Esophagus muscularis mucosa (tissue), 4 donors: ENCODE results near the gene COQ4. TPM values are rescaled to one million over a fixed set of nuclear protein-coding genes. Genes with fewer than 3 reads are reported as not detected.

Source experiments
- DNase-seq: peaks from one replicate; pipeline ENCODE4 v3.0.0-alpha.2; 2017; ENCODE audit errors: extremely low spot score
- H3K27ac ChIP-seq, 4 donors: fragments of 200-600 bp; sonication (generic); replicated peaks in 1 of 4; 1 replicate in 3 of 4; 2 replicates in 1 of 4; pipeline ENCODE4 v1.5.1; 2016 to 2019; ENCODE audit warnings: mild to moderate bottlenecking in 1 of 4
- H3K27me3 ChIP-seq, 4 donors: fragments of 200-600 bp; sonication (generic); one replicate each; pipeline versions ENCODE4 v1.5.1 to v1.6.0; 2016 to 2019
- H3K36me3 ChIP-seq, 4 donors: fragments of 200-600 bp; sonication (generic); one replicate each; pipeline ENCODE4 v1.5.1; 2016 to 2019
- H3K4me1 ChIP-seq, 4 donors: fragments of 200-600 bp; sonication (generic); one replicate each; pipeline ENCODE4 v1.5.1; 2016 to 2019
- H3K4me3 ChIP-seq, 4 donors: fragments of 200-600 bp; sonication (generic); 1 replicate in 2 of 4; 2 replicates in 2 of 4; pipeline ENCODE4 v1.5.1; 2016 to 2019; ENCODE audit warnings: mild to moderate bottlenecking in 4 of 4, moderate library complexity in 1 of 4
- H3K9me3 ChIP-seq, 4 donors: fragments of 200-600 bp; sonication (generic); 1 replicate in 3 of 4; 2 replicates in 1 of 4; pipeline ENCODE4 v1.5.1; 2016 to 2019
- EP300 ChIP-seq: sonication (generic); formaldehyde crosslinking; IDR thresholded peaks from one replicate; pipeline ENCODE4 v1.6.1; 2017; ENCODE audit warnings: antibody characterized with exemption
- POLR2A ChIP-seq: fragments of 450-650 bp; IDR thresholded peaks from one replicate; pipeline ENCODE4 v1.6.1; 2017; ENCODE audit warnings: antibody characterized with exemption, moderate library complexity, mild to moderate bottlenecking, low read depth
- POLR2AphosphoS5 ChIP-seq, 2 donors: sonication (generic); formaldehyde crosslinking; IDR thresholded peaks; one replicate each; pipeline ENCODE4 v1.6.1; 2017; ENCODE audit warnings: antibody characterized with exemption in 2 of 2
- WGBS: methylation state at CpG from one replicate; pipeline ENCODE4 v1.1.5; 2018; 5-methylcytosine and 5-hydroxymethylcytosine counted together
- intact Hi-C: fragments of 100-400 bp; cut with DNase I; formaldehyde crosslinking; loops from one replicate; pipeline ENCODE4 v1.15.1; 2023
- total RNA-seq, 4 donors: library from RNA; depleted of rRNA; stranded (reverse); fragments of >200 nt; gene quantifications; one replicate each; pipeline versions ENCODE4 v1.1.0 to v1.2.1, GENCODE V29; 2016
- TF ChIP-seq, protein P1 (sequence below), 3 experiments: fragments of 200-600 bp in 2 of 3; fragments of 450-650 bp in 1 of 3; sonication (generic) in 2 of 3; IDR thresholded peaks; one replicate each; pipeline ENCODE4 v1.5.1; 2017 to 2019; ENCODE audit warnings: antibody characterized with exemption in 3 of 3, mild to moderate bottlenecking in 2 of 3, moderate library complexity in 1 of 3

The COQ4 gene
- total RNA-seq, 4 donors from 2014 or later = 23.3 to 37.6 (median 30.1) TPM

- H3K9me3 ChIP-seq = no peaks in the 10 kb centered on the region
- TF ChIP-seq, protein P1, sequence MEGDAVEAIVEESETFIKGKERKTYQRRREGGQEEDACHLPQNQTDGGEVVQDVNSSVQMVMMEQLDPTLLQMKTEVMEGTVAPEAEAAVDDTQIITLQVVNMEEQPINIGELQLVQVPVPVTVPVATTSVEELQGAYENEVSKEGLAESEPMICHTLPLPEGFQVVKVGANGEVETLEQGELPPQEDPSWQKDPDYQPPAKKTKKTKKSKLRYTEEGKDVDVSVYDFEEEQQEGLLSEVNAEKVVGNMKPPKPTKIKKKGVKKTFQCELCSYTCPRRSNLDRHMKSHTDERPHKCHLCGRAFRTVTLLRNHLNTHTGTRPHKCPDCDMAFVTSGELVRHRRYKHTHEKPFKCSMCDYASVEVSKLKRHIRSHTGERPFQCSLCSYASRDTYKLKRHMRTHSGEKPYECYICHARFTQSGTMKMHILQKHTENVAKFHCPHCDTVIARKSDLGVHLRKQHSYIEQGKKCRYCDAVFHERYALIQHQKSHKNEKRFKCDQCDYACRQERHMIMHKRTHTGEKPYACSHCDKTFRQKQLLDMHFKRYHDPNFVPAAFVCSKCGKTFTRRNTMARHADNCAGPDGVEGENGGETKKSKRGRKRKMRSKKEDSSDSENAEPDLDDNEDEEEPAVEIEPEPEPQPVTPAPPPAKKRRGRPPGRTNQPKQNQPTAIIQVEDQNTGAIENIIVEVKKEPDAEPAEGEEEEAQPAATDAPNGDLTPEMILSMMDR (IDR thresholded peaks at IDR 0.05) = no peak
- TF ChIP-seq POLR2AphosphoS5 (IDR thresholded peaks at IDR 0.05) (no peak), POLR2A (no peak), EP300 (no peak)
Measured at GRCh38 chr9:128360826-128361225, 38.2 kb downstream of the COQ4 start.

GRCh38 chr9:128361296-128361985, 38.8 kb downstream of the COQ4 start:
- no peak for DNase-seq
- intact Hi-C loops = loop anchor here (5.0 kb wide), 1 partner anchor 51 kb away; no protein-coding TSS in a partner anchor
- Histone ChIP-seq H3K9me3 (no peaks in the 10 kb centered on the region), H3K27me3 (no peaks in the 10 kb centered on the region), H3K36me3 (peaks cover 4 to 38% (median 17%) of the 10 kb centered on the region in 4 donors), H3K4me1 (peaks cover 24 to 37% (median 30%) of the 10 kb centered on the region in 4 donors), H3K4me3 (peak overlapping the region; percentile 48 to 61 (median 54)), H3K27ac (peak overlapping the region; percentile 64 to 72 (median 66))
- 58% methylated on average over 11 of the region's 14 CpGs for WGBS
- TF ChIP-seq POLR2AphosphoS5 (IDR thresholded peaks at IDR 0.05) (no peak), EP300 (no peak), POLR2A (no peak)
- TF ChIP-seq, protein P1 (IDR thresholded peaks at IDR 0.05) = no peak

More at GRCh38 chr9:128360826-128361225, 38.2 kb downstream of the COQ4 start:
- Histone ChIP-seq H3K27ac (peak overlapping the region; percentile 64 to 72 (median 66)), H3K4me1 (peaks cover 24 to 37% (median 30%) of the 10 kb centered on the region in 4 donors), H3K27me3 (no peaks in the 10 kb centered on the region), H3K4me3 (no peak overlapping the region), H3K36me3 (peaks cover 8 to 44% (median 23%) of the 10 kb centered on the region in 4 donors)
- 49% methylated on average over 2 of the region's 2 CpGs for WGBS
- no peak for DNase-seq
- intact Hi-C loops = loop anchor here (5.0 kb wide), 1 partner anchor 51 kb away; no protein-coding TSS in a partner anchor

GRCh38 chr9:128361986-128362646, 39.5 kb downstream of the COQ4 start:
- TF ChIP-seq EP300 = no peak
- TF ChIP-seq, protein P1 (IDR thresholded peaks at IDR 0.05) = peak; percentile 85 to 93 (median 92)
- peak; percentile 64 to 80 for TF ChIP-seq POLR2AphosphoS5 (IDR thresholded peaks at IDR 0.05)
- peaks cover 24 to 37% (median 30%) of the 10 kb centered on the region in 4 donors for H3K4me1 ChIP-seq
- H3K27ac ChIP-seq = peak overlapping the region; percentile 64 to 72 (median 66)
- intact Hi-C loops = loop anchor here (5.0 kb wide), 1 partner anchor 50 kb away; no protein-coding TSS in a partner anchor
- H3K4me3 ChIP-seq = peak overlapping the region; percentile 48 to 61 (median 54)
- 21% methylated on average over 10 of the region's 20 CpGs for WGBS
- no peaks in the 10 kb centered on the region for H3K9me3 ChIP-seq
- H3K27me3 ChIP-seq = no peaks in the 10 kb centered on the region
- DNase-seq = peak; percentile 97
- H3K36me3 ChIP-seq = peaks cover 0 to 32% (median 12%) of the 10 kb centered on the region in 4 donors

DNA sequence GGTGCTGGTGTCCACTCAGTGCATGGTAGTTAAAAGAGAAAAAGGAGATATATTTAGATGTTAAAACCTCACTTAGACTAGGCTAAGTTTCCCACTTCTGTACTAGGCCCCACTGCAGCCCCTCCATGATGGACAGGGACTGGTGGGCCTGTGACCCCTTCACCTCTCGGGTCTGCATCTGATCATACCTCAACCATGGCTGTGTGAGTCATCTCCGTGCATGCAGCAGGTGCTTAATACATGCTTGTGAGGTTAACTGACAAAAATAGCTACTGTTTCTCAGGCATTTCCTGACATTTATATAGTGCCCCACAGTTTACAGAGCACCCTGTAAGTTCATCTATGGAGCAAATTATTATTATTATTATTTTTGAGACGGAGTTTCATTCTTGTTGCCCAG, 40.1 kb downstream of the COQ4 start:
- no peaks in the 10 kb centered on the region for H3K9me3 ChIP-seq
- no peaks in the 10 kb centered on the region for H3K27me3 ChIP-seq
- 85% methylated on average over 3 of the region's 3 CpGs for WGBS
- no peak overlapping the region for H3K4me3 ChIP-seq
- peaks cover 24 to 37% (median 30%) of the 10 kb centered on the region in 4 donors for H3K4me1 ChIP-seq
- no peak for TF ChIP-seq POLR2AphosphoS5 (IDR thresholded peaks at IDR 0.05)
- no peak for TF ChIP-seq EP300
- TF ChIP-seq, protein P1 (IDR thresholded peaks at IDR 0.05) = no peak
- no peak for TF ChIP-seq POLR2A
- DNase-seq = no peak
- H3K36me3 ChIP-seq = peaks cover 0 to 26% (median 7%) of the 10 kb centered on the region in 4 donors
- H3K27ac ChIP-seq = peak overlapping the region; percentile 64 to 72 (median 66)
- intact Hi-C loops = loop anchor here (5.0 kb wide), 1 partner anchor 50 kb away; no protein-coding TSS in a partner anchor
